ENCODE data around the gene PTAFR.

DNA sequence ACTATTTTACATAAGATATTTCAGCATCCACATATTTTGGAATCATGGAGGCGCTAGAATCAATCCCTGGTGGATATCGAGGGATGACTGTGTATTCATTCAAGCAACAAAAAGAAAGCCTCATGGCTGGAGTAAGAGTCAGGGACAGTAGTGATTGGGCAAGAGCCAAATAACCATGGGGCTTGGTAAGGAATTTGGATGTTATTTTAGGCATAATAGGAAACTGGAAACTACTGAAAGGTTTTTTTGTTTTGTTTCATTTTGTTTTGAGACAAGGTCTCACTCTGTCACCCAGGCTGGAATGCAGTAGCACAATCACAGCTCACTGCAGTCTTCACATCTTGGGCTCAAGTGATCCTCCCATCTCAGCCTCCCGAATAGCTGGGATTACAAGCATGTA lies 54.3 kb downstream of the PTAFR start:
- TF ChIP-seq BHLHE40 (IDR thresholded peaks at IDR 0.05; ENCODE audit: borderline replicate concordance) (no peak), PKNOX1 (IDR thresholded peaks at IDR 0.05) (no peak), FOXM1 (IDR thresholded peaks at IDR 0.05; ENCODE audit: borderline replicate concordance) (no peak), NFRKB (IDR thresholded peaks at IDR 0.05) (no peak), L3MBTL2 (conservative IDR thresholded peaks at IDR 0.05) (no peak), ARNT (IDR thresholded peaks at IDR 0.05) (no peak), CTBP1 (IDR thresholded peaks at IDR 0.05; ENCODE audit: borderline replicate concordance) (no peak), SUZ12 (IDR thresholded peaks at IDR 0.05) (no peak), SP1 (IDR thresholded peaks at IDR 0.05) (no peak), FOXK2 (IDR thresholded peaks at IDR 0.05) (no peak), TARDBP (IDR thresholded peaks at IDR 0.05) (no peak), ELF4 (IDR thresholded peaks at IDR 0.05) (no peak)
